NCI-H748 (cell line): Measurements from ENCODE around the gene NOP56.

Source experiments
- DNase-seq: peaks from one replicate; lab custom pipeline; 2025; ENCODE audit not compliant: unreplicated experiment; lab: John Stamatoyannopoulos, UW

NOP56 gene

DNA sequence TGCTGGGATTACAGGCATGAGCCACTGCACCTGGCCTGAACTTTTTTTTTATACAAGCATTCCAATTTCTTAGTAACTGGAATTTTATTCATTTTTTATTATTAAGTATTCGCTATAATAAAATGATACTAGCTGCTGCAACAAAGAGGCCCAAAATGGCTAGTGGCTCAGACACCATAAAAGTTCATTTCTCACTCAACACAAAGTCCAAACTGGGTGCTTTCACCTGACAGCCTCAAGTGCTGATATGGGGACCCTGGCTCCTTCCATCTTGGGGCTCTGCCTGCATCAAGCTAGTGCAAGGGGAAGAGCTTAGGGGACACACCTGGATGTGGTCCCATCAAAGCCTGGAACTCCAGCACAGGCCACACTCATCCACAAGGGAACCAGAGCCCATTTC, 12.2 kb upstream of the NOP56 start:
- DNase-seq, result no peak

DNA sequence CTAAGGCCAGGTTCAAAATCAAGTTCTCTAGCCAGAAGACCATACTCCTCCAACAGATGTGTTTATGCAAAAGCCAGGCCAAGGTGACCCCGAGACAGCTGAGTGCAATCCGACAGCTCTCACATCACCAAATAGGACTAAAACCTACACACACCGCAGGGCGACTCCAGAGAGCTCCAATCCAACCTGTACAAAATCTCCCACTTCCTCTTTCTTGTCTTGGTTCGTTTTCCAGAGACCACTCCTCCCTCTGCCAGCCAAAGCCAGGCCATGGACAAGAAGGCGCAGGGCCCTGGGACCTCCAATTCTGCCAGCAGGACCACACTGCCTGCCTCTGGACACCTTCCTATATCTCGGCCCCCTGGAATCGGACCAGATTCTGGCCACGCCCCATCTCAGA, 11.5 kb upstream of the NOP56 start:
- DNase-seq, result no peak

DNA sequence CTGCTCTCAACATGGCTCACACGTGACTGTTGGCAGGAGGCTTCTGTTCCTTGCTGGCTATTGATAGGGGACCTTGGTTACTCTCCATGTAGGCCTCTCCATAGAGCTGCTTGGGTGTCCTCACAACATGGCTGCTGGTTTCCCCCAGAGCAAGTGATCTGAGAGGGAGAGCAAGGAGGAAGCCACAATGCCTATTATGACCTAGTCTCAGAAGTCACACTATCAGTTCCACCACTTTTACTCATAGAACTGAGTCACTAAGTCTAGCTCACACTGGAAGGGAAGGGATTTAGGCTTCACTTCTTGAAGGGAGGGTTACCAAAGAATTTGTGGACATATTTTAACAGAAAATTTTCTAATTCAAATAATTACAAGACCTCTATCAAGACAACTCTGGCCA, 8.7 kb upstream of the NOP56 start:
- DNase-seq, result no peak

DNA sequence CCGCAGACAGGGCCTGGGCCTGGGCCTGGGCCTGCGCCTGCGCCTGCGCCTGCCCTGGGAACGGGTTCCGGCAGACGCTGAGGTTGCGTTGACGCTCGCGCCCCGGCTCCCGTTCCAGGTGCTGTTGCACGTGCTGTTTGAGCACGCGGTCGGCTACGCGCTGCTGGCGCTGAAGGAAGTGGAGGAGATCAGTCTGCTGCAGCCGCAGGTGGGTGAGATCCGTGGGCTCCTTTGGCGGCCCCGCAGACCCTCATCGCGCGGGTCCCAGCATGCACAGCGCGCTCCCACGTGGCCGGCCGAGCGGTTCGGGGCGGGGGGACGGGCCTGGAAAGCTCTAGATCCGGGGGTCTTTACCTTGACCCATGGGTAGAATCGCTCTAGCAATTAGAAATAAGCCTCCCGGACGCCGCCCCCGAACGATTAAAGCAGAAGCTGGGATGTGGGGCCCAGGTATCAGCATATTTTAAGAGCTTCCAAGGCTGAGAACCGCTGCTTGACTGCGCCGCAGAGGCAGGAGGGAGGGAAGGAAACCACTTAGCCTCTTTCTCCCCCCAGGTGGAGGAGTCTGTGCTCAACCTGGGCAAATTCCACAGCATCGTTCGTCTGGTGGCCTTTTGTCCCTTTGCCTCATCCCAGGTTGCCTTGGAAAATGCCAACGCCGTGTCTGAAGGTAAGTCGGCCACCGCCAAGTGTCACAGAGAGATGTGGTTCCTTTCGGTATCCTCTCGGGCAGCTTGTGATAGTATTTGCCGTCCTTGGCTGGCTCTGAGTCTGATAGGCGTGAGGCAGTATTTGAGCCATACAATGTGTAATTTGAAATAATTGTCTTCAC, 508 bp downstream of the NOP56 start:
- peak; percentile 88 for DNase-seq

DNA sequence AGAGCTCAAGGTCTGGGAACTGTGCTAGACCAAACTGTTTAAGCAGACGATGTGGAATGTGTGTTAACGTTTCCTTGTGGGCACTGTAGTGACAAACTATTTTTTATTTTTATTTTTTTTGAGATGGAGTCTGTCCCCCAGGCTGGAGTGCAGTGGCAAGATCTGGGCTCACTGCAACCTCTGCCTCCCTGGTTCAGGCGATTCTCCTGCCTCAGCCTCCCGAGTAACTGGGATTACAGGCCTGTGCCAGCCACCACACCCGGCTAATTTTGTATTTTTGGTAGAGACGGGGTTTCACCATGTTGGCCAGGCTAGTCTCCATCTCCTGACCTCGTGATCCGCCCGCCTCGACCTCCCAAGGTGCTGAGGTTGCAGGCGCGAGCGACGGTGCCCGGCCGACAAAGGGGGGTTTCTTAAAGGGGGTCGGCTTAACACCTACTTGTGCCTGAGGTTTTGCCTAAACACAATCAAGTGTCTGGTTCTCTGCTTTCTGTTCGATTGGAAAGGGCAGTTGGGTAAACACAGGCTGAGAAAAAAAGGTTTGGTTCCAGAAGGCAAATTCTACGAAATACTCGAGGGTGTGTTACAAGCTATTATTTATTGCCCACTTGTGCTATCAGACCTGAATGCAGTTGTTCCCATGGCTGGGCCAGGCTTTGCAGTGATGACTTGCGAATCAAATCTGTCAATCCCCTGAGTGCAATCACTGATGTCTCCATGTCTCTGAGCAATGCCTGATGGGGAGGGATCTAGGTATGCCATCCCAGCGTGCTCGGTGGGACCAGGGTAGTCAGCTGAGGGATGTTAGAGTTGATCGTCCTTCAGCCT, 1.3 kb downstream of the NOP56 start:
- DNase-seq, result no peak

DNA sequence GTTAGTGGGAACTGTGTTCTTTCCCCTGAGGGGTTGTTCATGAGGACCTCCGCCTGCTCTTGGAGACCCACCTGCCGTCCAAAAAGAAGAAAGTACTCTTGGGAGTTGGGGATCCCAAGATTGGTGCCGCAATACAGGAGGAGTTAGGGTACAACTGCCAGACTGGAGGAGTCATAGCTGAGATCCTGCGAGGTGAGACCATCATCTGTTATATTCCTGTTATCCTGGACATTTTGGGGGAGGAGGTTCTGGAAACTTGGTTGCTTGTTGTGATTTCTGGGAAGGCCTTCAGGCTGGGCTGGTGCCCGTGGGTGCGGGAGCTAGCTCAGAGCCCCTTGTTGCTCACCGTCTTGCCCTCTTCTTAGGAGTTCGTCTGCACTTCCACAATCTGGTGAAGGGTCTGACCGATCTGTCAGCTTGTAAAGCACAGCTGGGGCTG, 2.0 kb downstream of the NOP56 start:
- DNase-seq, result no peak

DNA sequence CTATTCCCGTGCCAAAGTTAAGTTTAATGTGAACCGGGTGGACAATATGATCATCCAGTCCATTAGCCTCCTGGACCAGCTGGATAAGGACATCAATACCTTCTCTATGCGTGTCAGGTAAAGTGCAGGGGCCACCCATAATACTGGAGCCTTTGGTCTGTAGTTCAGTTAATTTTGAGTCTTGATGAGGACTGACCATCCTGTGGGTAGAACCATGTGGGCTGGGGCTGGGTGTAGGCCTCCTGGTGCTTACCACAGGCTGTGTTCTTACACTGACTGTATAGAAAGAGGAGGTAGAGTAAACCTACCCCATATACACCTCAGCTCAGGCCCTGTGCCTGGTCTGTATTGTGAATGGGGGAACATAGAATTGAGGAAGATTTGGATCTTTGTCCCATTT, 2.4 kb downstream of the NOP56 start:
- no peak for DNase-seq

DNA sequence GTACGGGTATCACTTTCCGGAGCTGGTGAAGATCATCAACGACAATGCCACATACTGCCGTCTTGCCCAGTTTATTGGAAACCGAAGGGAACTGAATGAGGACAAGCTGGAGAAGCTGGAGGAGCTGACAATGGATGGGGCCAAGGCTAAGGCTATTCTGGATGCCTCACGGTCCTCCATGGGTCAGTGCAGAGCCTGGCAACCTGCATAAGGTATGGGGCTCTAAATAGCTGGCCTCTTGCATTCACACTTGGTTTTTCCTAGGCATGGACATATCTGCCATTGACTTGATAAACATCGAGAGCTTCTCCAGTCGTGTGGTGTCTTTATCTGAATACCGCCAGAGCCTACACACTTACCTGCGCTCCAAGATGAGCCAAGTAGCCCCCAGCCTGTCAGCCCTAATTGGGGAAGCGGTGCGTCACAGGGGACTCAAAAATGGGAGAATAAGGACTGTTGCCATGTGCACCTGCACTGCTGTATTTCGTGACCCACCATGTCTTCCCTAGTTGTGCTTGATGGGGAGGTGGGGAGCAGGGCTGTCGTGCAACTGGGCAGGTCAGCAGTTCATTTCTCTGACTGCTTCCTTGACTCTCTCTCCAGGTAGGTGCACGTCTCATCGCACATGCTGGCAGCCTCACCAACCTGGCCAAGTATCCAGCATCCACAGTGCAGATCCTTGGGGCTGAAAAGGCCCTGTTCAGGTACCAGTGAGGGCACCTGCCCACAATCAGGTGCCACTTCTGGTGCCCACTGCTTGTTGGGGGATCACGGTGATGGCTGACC, 3.1 kb downstream of the NOP56 start:
- DNase-seq, result no peak

DNA sequence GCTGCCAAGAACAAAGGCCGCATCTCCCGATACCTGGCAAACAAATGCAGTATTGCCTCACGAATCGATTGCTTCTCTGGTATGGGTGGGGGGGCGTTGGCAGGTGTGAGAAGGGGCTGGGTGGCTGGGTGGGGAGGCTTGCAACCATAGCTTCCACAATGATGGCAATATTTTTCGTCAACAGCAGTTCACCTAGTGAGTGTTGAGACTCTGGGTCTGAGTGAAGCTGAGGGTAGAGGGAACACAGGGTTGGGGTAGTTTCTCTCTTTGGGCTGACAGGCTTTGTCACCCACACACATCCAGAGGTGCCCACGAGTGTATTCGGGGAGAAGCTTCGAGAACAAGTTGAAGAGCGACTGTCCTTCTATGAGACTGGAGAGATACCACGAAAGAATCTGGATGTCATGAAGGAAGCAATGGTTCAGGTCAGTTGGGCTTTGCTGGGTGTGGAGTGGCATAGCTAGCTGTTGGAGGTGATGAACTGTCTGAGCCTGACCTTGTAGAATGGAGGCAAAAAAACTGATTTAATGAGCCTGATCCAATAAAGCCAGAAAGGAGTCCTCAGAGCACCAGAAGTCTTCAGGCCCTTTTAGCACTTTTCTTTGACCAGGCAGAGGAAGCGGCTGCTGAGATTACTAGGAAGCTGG, 4.2 kb downstream of the NOP56 start:
- DNase-seq, result no peak

DNA sequence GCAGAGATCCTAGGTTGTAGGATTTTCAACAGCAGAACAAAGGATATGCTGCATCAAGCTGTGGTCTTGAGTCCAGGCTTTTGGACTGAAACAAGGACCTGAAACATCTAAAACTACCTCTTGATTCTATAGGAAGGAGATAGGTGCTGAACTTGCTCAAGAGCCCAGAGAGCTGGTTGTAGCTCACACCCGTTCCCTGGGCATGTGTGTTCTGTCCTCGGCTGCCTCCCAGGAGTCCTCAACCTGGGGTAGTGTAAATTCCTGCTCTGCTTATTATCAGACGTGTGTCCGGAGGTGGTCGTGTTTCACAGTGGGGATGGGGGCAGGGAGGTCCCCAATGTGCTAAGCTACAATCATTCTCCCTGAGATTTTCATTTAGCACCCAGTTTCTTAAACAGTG, 4.8 kb downstream of the NOP56 start:
- no peak for DNase-seq

DNA sequence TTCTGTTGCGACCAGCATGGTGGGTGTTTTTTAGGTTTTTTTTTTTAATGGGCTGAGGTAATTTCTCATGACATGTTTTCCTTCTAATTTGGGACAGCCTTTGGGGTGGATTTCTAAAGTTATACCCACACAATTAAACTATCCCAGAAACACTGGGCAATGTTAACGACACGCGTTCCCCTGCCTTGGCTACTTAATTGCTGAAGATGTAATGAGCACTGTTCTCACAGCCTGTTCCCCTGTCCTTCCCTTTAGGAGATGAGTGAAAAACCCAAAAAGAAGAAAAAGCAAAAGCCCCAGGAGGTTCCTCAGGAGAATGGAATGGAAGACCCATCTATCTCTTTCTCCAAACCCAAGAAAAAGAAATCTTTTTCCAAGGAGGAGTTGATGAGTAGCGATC, 5.2 kb downstream of the NOP56 start:
- no peak for DNase-seq

DNA sequence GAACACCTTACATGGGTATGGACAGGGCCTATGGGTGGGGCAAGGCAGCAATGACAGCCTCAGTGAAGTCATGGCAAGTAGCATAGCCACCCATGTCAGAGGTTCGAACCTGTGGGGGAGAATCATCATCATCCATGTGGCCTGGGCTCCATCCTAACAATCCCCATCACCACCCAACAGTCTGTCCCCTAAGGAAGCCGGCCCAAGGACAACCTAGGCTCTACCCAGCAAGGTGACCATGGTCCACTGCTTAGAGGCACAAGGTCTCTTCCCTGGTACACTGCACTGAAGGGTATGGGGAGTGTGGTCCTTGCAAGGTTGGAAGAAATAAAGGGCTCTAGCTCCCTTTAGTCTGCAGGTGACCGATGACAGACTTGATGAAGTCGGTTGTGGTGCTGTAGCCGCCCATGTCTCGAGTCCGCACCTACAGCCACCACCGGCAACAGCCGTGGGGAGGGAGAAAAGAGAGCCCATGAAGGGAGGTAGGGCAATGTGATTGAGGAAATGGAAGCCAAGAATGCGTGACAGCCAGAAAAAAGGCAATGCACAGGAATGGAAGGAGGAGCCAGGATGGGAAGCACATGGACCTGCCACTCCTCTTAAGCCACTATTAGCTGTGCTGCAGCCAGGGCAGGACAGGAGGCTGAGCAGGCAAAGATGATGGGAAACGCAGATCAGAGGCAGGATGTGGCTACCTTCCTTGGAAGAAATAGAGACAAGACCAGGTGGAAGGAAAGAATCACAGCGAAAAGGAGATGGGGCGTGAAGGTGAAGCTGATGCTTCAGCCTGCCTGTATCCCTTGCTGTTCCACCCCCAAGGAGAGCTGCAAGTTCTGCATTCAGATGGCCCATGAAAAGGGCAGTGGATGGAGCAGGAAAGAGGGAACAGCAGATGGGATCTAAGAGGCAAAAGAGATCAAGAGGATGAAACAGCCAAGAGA, 6.3 kb downstream of the NOP56 start:
- DNase-seq, result no peak

DNA sequence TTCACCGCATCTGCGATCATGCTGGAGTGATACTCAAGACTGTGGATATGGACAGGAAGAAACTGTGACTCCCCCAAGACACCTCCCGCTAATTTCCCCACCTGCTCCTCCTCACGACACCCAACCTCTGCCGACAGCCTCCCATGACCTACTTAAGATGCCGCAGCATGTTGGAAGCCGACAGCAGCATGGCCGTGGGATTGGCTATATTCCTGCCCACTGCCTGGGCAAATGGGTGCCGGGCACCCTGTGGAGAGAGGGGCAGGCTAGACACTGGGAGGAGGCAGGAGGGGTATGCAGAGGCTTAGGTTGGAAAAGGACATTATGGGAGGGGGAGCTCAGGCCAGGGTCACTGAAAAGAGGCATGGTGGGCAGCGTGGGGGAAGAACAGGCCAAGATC, 7.1 kb downstream of the NOP56 start:
- no peak for DNase-seq

DNA sequence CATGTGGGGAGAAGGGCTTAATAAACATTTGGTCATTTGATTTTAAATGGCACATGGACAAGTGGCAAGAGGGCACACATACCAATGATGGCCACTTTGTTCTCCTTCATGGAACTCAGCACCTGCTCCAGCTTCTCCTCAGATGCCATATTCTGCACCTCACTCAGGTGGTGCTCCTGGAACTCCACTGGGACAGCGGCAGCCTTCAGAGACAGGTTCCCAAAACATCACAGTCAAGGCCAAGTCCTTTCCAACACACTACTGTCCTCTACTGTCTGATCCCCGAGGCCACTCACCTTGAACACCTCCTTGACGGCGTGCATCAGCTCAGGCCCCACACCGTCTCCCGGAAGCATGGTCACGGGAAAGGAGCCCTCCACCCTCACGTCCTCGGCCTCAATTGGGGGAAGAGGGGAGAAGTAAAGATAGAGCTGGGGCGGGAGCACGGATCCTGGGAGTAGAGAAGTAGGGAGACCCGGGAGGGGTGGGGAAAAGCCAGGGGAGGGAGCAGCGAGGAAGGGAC, 11.0 kb downstream of the NOP56 start:
- no peak for DNase-seq

DNA sequence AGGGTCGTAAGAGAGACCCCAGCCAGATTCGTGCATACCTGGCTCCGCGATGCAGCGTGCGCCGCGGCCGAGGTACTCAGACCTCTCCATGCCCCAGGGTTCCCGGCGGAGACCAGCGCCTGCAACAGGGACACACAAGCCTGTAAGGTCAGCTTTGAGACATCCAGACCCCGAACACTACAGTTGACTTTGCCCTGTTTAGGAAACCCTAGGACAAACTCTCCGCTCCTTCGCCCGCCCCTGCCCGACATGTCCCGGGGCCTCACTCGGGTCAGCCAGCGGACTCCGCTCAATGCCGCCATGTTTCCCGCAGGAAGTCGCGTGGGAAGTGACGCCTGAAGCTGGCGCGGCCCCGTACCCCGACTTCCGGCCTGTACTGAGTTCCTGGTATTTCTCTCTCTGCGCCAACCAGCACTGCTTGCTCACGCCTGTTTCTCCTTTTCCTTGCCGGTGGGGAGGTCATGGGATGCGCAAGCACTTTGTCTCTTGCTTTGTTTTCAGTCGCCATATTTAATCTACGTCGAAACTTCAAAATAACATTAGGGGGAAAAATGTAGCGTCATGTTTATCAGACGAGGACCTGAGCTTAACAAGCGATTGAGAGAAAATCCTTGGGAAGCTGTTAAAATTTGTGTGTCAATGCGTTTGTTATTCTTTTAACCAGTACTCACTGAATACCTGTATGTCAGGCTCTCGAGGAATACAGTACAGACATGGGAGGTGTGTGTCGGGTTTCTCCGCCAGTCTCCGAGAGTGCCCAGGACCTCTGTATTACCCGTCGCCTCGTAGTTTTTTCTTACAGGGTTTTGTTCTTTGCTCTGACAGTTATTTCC, 11.7 kb downstream of the NOP56 start, which contains the start of gene IDH3B:
Gene IDH3B, minus strand, starts transcription at position 330 of the 833 bp plus-strand sequence. Its CDS starts 28 bp downstream, at position 302.
- DNase-seq, result peak; percentile 98

DNA sequence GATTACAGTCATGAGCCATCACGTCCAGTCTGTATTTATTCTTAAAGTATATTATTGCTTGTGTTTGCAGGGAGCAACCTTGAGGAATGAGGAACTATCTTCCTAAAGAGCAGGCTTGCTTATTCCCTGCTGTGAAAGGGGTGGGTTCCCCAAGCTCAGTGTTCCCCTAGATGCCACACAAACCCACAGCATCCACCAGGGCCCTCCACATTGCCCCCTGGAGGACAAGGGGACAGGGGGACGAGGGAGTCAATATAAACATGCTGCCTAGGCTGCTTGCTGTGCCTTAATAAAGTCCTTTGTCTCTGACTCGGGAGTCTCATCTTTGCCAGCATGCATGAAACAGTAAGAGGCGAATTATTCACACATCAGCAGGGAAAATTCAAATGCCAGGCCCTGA, 19.5 kb downstream of the NOP56 start:
- peak; percentile 28 for DNase-seq

DNA sequence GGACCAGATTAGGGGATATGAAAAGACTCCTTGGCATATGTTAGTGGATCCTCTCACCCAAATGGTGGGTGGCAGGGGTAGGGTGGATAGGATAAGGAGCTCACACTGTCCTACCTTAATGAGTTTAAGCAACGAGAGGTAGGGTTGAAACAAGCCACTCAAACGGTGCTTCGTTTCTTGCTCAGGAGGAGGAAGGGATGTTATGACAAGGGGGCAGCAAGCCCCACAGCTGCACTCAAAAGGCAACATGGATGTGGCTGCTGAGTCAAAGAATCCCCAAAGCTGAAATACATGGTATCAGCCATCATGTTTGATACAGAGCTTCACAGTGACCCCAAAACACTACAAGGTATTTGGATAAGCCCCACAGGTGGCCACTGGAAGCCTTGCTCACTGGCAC, 20.0 kb downstream of the NOP56 start:
- DNase-seq, result no peak

DNA sequence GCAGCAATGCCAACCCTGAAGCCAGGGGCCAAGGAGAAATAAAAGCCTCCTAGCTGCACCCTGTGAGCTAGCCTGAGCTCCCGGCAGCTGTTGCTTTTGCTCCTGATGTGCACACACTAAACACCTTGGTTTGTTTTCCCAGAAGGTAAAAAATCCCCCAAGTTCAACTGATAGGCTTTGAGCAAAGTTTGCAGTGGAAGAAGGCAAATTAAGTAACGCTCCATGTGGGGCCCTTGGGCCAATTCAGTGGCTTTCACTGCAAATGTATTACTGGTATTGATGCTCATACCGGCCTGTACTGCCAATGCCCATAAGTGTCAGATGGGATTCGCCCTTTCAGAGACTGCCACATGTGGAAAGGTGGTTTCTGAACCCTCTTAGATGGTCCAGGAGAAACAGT, 21.0 kb downstream of the NOP56 start:
- DNase-seq, result no peak

DNA sequence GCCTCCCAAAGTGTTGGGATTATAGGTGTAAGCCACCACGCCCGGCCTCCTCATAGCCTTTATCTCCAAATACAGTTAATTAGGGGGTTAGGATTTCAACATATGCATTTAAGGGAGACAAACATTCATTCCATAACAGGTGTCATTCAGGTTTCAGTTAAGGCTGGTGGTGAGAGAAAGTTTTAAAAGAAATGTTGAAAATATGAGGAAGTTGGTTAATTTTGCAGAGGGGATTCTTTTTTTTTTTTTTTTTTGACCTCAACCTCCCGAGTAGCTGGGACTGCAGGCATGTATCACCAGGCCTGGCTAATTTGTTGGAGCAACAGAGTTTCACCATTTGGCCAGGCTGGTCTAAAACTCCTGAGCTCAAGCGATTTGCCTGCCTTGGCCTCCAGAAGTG, 27.6 kb downstream of the NOP56 start:
- DNase-seq, result no peak
